NB4 (cell line): ENCODE results near the gene NSF.

Experiments used
- DNase-seq: peaks from one replicate; pipeline ENCODE4 v3.0.0; 2010; ENCODE audit warnings: low read depth
- H3K4me3 ChIP-seq: one replicate; pipeline ENCODE4 v1.5.1; 2011; ENCODE audit warnings: mild to moderate bottlenecking, low read depth, low read length, moderate library complexity
- CTCF ChIP-seq: IDR thresholded peaks from one replicate; pipeline ENCODE4 v1.5.1; 2012; ENCODE audit warnings: low read depth, low read length
- MAX ChIP-seq: IDR thresholded peaks from 2 replicates; pipeline ENCODE4 v1.6.1; 2011; ENCODE audit warnings: low read depth, low read length
- MYC ChIP-seq: IDR thresholded peaks from 2 replicates; pipeline ENCODE4 v1.6.1; 2011; ENCODE audit warnings: low read depth, low read length
- POLR2A ChIP-seq: IDR thresholded peaks from 2 replicates; pipeline ENCODE4 v1.6.1; 2011; ENCODE audit warnings: mild to moderate bottlenecking; ENCODE audit not compliant: insufficient read length; ENCODE audit errors: extremely low read depth

Gene NSF

DNA sequence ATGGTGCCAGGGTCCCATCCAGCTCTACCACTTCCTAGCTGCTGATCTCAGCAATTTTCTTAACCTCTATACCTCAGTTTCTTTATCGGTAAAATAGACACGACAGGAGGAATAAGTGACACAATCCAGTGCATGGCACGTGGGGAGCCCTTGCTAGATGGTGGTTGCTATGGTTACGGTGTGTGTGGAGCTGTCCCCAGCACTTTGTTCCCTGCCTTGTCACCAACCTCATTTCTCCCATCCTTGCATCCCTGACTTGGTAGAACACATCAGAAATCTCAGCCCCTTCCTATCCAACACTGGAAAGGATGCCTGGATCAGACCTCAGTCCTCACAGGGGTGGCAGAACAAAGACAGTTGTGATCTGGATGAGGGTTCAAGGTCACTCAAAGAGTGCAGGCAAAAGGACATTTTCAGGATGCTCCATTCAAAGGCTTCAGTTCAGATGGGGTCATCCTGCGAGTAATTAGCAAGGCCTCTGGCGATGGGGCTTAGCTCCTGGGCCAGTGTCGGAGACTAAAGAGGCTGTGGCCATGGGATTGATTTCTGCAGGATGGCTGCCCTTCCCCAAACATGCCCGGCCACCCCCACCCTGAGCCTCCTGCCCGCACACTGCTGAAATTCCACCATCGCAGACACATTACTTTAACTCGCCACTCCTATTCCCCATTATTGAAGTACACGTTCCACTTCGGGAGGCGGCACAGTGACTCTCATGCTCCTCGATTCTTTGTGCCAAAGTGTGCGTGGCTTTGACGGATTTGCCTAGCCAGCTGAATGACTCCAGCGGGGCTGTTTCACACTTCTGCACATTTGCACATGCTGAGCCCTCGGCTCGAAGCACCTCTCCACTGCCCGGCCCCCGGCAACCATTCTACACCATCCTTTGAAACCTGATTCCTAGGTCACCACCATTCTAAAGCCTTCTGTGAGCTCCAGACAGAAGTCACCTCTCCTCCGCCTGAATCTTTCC lies 187.8 kb downstream of the NSF start:
- no peak overlapping the region for H3K4me3 ChIP-seq
- no peak for TF ChIP-seq POLR2A
- TF ChIP-seq MAX: peak; percentile 65
- TF ChIP-seq MYC: no peak
- DNase-seq: peak; percentile 43

- TF ChIP-seq MYC: no peak
- no peak for TF ChIP-seq POLR2A
- no peak for TF ChIP-seq CTCF
- TF ChIP-seq MAX: no peak
- no peak for DNase-seq
- no peak overlapping the region for H3K4me3 ChIP-seq
Measured at GRCh38 chr17:46780003-46780373, 189.5 kb downstream of the NSF start.

GRCh38 chr17:46782250-46782953 lies 191.9 kb downstream of the NSF start:
- DNase-seq: peak; percentile 36
- no peak; the same call in 1 of the 2 replicates for TF ChIP-seq MYC
- TF ChIP-seq CTCF: peak; percentile 63
- H3K4me3 ChIP-seq: no peak overlapping the region

GRCh38 chr17:46783031-46783593 lies 192.6 kb downstream of the NSF start:
- no peak overlapping the region for H3K4me3 ChIP-seq
- TF ChIP-seq MAX (no peak), CTCF (no peak), MYC (no peak), POLR2A (no peak)
- no peak for DNase-seq

GRCh38 chr17:46785696-46786095 lies 195.2 kb downstream of the NSF start:
- H3K4me3 ChIP-seq: no peak overlapping the region
- TF ChIP-seq MAX (no peak), MYC (no peak), CTCF (no peak), POLR2A (no peak)
- DNase-seq: no peak

DNA sequence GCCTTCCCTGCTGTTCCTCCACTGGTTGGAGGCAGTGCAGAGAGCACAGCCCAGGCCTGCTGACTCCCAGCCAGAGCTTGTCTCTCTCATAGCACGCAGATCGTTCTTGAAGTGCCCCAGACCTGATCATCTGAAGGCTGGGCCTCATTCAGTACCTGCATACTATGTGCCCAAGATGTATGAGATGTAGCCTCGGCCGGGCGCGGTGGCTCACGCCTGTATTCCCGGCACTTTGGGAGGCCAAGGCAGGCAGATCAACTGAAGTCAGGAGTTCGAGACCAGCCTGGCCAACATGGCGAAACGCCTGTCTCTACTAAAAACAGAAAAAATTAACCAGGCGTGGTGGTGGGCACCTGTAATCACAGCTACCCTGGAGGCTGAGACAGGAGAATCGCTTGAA lies 197.0 kb downstream of the NSF start:
- DNase-seq: no peak
- H3K4me3 ChIP-seq: no peak overlapping the region
- TF ChIP-seq MYC: no peak
- no peak for TF ChIP-seq CTCF
- no peak for TF ChIP-seq MAX
- no peak for TF ChIP-seq POLR2A
